Sigmoid colon (tissue), 4 donors: ENCODE results near the gene CYP26A1.

Source experiments
- CTCF ChIP-seq, 4 experiments: fragments of 450-650 bp in 3 of 4; fragments of 200-600 bp in 1 of 4; IDR thresholded peaks; one replicate each; pipeline ENCODE4 v1.5.1; 2016 to 2019; ENCODE audit warnings: antibody characterized with exemption in 4 of 4, mild to moderate bottlenecking in 3 of 4, moderate library complexity in 2 of 4
- POLR2A ChIP-seq, 2 donors: fragments of 450-650 bp; IDR thresholded peaks; one replicate each; pipeline ENCODE4 v1.6.1; 2016; ENCODE audit warnings: antibody characterized with exemption in 2 of 2, mild to moderate bottlenecking in 2 of 2, moderate library complexity in 2 of 2
- POLR2AphosphoS5 ChIP-seq, 4 donors: sonication (generic); formaldehyde crosslinking; IDR thresholded peaks; one replicate each; pipeline ENCODE4 v1.6.1; 2017; ENCODE audit warnings: antibody characterized with exemption in 4 of 4

GRCh38 chr10:93110472-93111146, 36.9 kb downstream of the CYP26A1 start:
- no peak for TF ChIP-seq POLR2A (IDR thresholded peaks at IDR 0.05)
- TF ChIP-seq CTCF (IDR thresholded peaks at IDR 0.05), result no peak
- no peak for TF ChIP-seq POLR2AphosphoS5 (IDR thresholded peaks at IDR 0.05)
